GM21390 (cell line): Measurements from ENCODE around the gene MED25.

ENCODE experiments used
- ATAC-seq: cut with Tn5 transposase; IDR thresholded peaks from one replicate; pipeline ENCODE4 v1.9.1; 2021; ENCODE audit not compliant: unreplicated experiment

The MED25 gene

GRCh38 chr19:49817964-49818648 lies at the start of gene MED25:
MED25 (plus strand) TSS chr19:49818289; CDS start chr19:49818342, 53 bp downstream.
- ATAC-seq, result peak; percentile 71

GRCh38 chr19:49770529-49770928 lies 47.6 kb upstream of the MED25 start:
- ATAC-seq, result no peak

- ATAC-seq, result no peak
Measured at GRCh38 chr19:49771674-49772139, 46.4 kb upstream of the MED25 start.

GRCh38 chr19:49772850-49773432 lies 45.1 kb upstream of the MED25 start:
- ATAC-seq, result no peak

- ATAC-seq, result no peak
Measured at GRCh38 chr19:49773663-49774350, 44.3 kb upstream of the MED25 start.

- no peak for ATAC-seq
Measured at GRCh38 chr19:49774969-49775368, 43.1 kb upstream of the MED25 start.

- ATAC-seq, result no peak
Measured at GRCh38 chr19:49775742-49776370, 42.2 kb upstream of the MED25 start.

GRCh38 chr19:49776371-49776764 lies 41.7 kb upstream of the MED25 start:
- ATAC-seq, result no peak

GRCh38 chr19:49779731-49780555 lies 38.1 kb upstream of the MED25 start:
- ATAC-seq, result no peak

GRCh38 chr19:49780861-49781260 lies 37.2 kb upstream of the MED25 start:
- no peak for ATAC-seq

GRCh38 chr19:49781394-49781793 lies 36.7 kb upstream of the MED25 start:
- no peak for ATAC-seq

GRCh38 chr19:49782515-49782914 lies 35.6 kb upstream of the MED25 start:
- ATAC-seq, result no peak

- no peak for ATAC-seq
Measured at GRCh38 chr19:49786376-49786820, 31.7 kb upstream of the MED25 start.

GRCh38 chr19:49787746-49788145 lies 30.3 kb upstream of the MED25 start:
- no peak for ATAC-seq

GRCh38 chr19:49788857-49789256 lies 29.2 kb upstream of the MED25 start:
- ATAC-seq, result no peak

GRCh38 chr19:49790866-49791265 lies 27.2 kb upstream of the MED25 start:
- no peak for ATAC-seq

GRCh38 chr19:49791776-49792445 lies 26.2 kb upstream of the MED25 start:
- no peak for ATAC-seq

GRCh38 chr19:49792829-49793560 lies 25.1 kb upstream of the MED25 start:
- ATAC-seq, result no peak

- ATAC-seq, result no peak
Measured at GRCh38 chr19:49793561-49793840, 24.6 kb upstream of the MED25 start.

- ATAC-seq, result no peak
Measured at GRCh38 chr19:49795615-49796014, 22.5 kb upstream of the MED25 start.
